WI38 (cell line): Measurements from ENCODE around the gene ADAMTS5.

Experiments used
- H3K4me3 ChIP-seq: 2 replicates; pipeline ENCODE4 v1.5.1; 2011; ENCODE audit warnings: low read depth, mild to moderate bottlenecking, control low read depth, low read length
- CTCF ChIP-seq: IDR thresholded peaks from 2 replicates; pipeline ENCODE4 v1.5.1; 2012; ENCODE audit warnings: low read depth, mild to moderate bottlenecking, control low read depth, low read length

ADAMTS5 gene

GRCh38 chr21:26948194-26948593, 18.7 kb downstream of the ADAMTS5 start:
- H3K4me3 ChIP-seq, result no peak overlapping the region
- TF ChIP-seq CTCF, result no peak

GRCh38 chr21:26946744-26947446, 20.0 kb downstream of the ADAMTS5 start:
- no peak for TF ChIP-seq CTCF
- H3K4me3 ChIP-seq, result no peak overlapping the region

GRCh38 chr21:26945916-26946675, 20.8 kb downstream of the ADAMTS5 start:
- no peak for TF ChIP-seq CTCF
- H3K4me3 ChIP-seq, result no peak overlapping the region

GRCh38 chr21:26943921-26944320, 23.0 kb downstream of the ADAMTS5 start:
- TF ChIP-seq CTCF, result no peak
- no peak overlapping the region for H3K4me3 ChIP-seq

GRCh38 chr21:26941421-26941820, 25.5 kb downstream of the ADAMTS5 start:
- no peak for TF ChIP-seq CTCF
- no peak overlapping the region for H3K4me3 ChIP-seq

GRCh38 chr21:26939601-26940111, 27.2 kb downstream of the ADAMTS5 start:
- no peak for TF ChIP-seq CTCF
- H3K4me3 ChIP-seq, result no peak overlapping the region

GRCh38 chr21:26936641-26937040, 30.2 kb downstream of the ADAMTS5 start:
- TF ChIP-seq CTCF, result no peak

More at GRCh38 chr21:26936641-26937040, 30.2 kb downstream of the ADAMTS5 start:
- H3K4me3 ChIP-seq, result peak overlapping the region; percentile 14; the same call in 1 of the 2 replicates
